H9 (cell line): ENCODE results near the gene TRRAP. TPM values are rescaled to one million over a fixed set of nuclear protein-coding genes. Genes with fewer than 3 reads are reported as not detected.

Source experiments
- DNase-seq: peaks from one replicate; pipeline ENCODE4 v3.0.0-alpha.2; 2017
- H2AFZ ChIP-seq: one replicate; pipeline ENCODE4 v1.6.1; 2013; ENCODE audit warnings: mild to moderate bottlenecking, low read length, control low read depth, moderate library complexity
- H2AK5ac ChIP-seq: 2 replicates; pipeline ENCODE4 v1.6.1; 2013; ENCODE audit warnings: low read length, control low read depth, mixed read lengths; ENCODE audit not compliant: insufficient read length
- H2BK120ac ChIP-seq: one replicate; pipeline ENCODE4 v1.6.1; 2013; ENCODE audit warnings: low read depth, mild to moderate bottlenecking, low read length, control low read depth, inconsistent platforms; ENCODE audit not compliant: poor library complexity, severe bottlenecking
- H2BK12ac ChIP-seq: 2 replicates; pipeline ENCODE4 v1.6.1; 2013; ENCODE audit warnings: low read length, control low read depth, mixed read lengths, low read depth; ENCODE audit not compliant: insufficient read length
- H2BK15ac ChIP-seq: 2 replicates; pipeline ENCODE4 v1.6.1; 2013; ENCODE audit warnings: low read depth, low read length, control low read depth
- H2BK20ac ChIP-seq: one replicate; pipeline ENCODE4 v1.6.1; 2013; ENCODE audit warnings: low read depth, mild to moderate bottlenecking, low read length, control low read depth, inconsistent platforms; ENCODE audit not compliant: poor library complexity, severe bottlenecking
- H2BK5ac ChIP-seq: 2 replicates; pipeline ENCODE4 v1.6.1; 2013; ENCODE audit warnings: low read length, control low read depth, mixed read lengths; ENCODE audit not compliant: insufficient read length
- H3K14ac ChIP-seq: 2 replicates; pipeline ENCODE4 v1.6.1; 2013; ENCODE audit warnings: low read length, control low read depth; ENCODE audit not compliant: insufficient read depth
- H3K18ac ChIP-seq: 2 replicates; pipeline ENCODE4 v1.6.1; 2013; ENCODE audit warnings: low read depth, mild to moderate bottlenecking, mixed read lengths, low read length, control low read depth; ENCODE audit not compliant: insufficient read length
- H3K23ac ChIP-seq: 2 replicates; pipeline ENCODE4 v1.6.1; 2013; ENCODE audit warnings: low read length, control low read depth, mixed read lengths, low read depth; ENCODE audit not compliant: insufficient read length
- H3K23me2 ChIP-seq: 2 replicates; pipeline ENCODE4 v1.6.1; 2013; ENCODE audit warnings: low read depth, mild to moderate bottlenecking, mixed read lengths, low read length, control low read depth; ENCODE audit not compliant: insufficient read length, poor library complexity, severe bottlenecking
- H3K27ac ChIP-seq: 2 replicates; pipeline ENCODE4 v1.5.1; 2013; ENCODE audit warnings: low read length, control low read depth, mixed read lengths, low read depth; ENCODE audit not compliant: insufficient read length
- H3K27me3 ChIP-seq: 2 replicates; pipeline ENCODE4 v1.6.1; 2013; ENCODE audit warnings: low read length, control low read depth, inconsistent platforms; ENCODE audit not compliant: insufficient read depth
- H3K4ac ChIP-seq: 2 replicates; pipeline ENCODE4 v1.6.1; 2013; ENCODE audit warnings: low read depth, mild to moderate bottlenecking, control low read depth, inconsistent platforms, low read length, moderate library complexity
- H3K4me1 ChIP-seq: 2 replicates; pipeline ENCODE4 v1.6.1; 2013; ENCODE audit warnings: low read length, control low read depth, inconsistent platforms; ENCODE audit not compliant: insufficient read depth
- H3K4me2 ChIP-seq: 2 replicates; pipeline ENCODE4 v1.6.1; 2013; ENCODE audit warnings: low read length, control low read depth, mixed read lengths; ENCODE audit not compliant: insufficient read length, insufficient read depth
- H3K56ac ChIP-seq: 2 replicates; pipeline ENCODE4 v1.6.1; 2013; ENCODE audit warnings: low read depth, mild to moderate bottlenecking, mixed read lengths, low read length, control low read depth; ENCODE audit not compliant: insufficient read length
- H3K79me1 ChIP-seq: 2 replicates; pipeline ENCODE4 v1.6.1; 2013; ENCODE audit warnings: low read depth, mild to moderate bottlenecking, moderate library complexity, low read length, control low read depth, inconsistent platforms; ENCODE audit not compliant: insufficient read depth, poor library complexity, severe bottlenecking
- H3K79me2 ChIP-seq: 2 replicates; pipeline ENCODE4 v1.6.1; 2013; ENCODE audit warnings: low read length, control low read depth, inconsistent platforms; ENCODE audit not compliant: insufficient read depth
- H3K9ac ChIP-seq: 2 replicates; pipeline ENCODE4 v1.6.1; 2013; ENCODE audit warnings: low read length, control low read depth, mixed read lengths; ENCODE audit not compliant: insufficient read length; ENCODE audit errors: extremely low read depth
- H3K9me3 ChIP-seq: one replicate; pipeline ENCODE4 v1.6.1; 2013; ENCODE audit warnings: low read depth, low read length, inconsistent platforms; ENCODE audit not compliant: control insufficient read depth
- H3T11ph ChIP-seq: one replicate; pipeline ENCODE4 v1.6.1; 2013; ENCODE audit warnings: mild to moderate bottlenecking, low read length, control low read depth, inconsistent platforms
- H4K20me1 ChIP-seq: one replicate; pipeline ENCODE4 v1.6.1; 2013; ENCODE audit not compliant: control insufficient read depth, insufficient read length, insufficient read depth
- H4K5ac ChIP-seq: 2 replicates; pipeline ENCODE4 v1.6.1; 2013; ENCODE audit warnings: low read depth, mild to moderate bottlenecking, mixed read lengths, low read length, control low read depth; ENCODE audit not compliant: insufficient read length
- H4K8ac ChIP-seq: replicated peaks from 2 replicates; pipeline ENCODE4 v1.6.1; 2013; ENCODE audit warnings: low read length, control low read depth, mixed read lengths, low read depth; ENCODE audit not compliant: insufficient read length
- H4K91ac ChIP-seq: 2 replicates; pipeline ENCODE4 v1.6.1; 2013; ENCODE audit warnings: low read depth, mild to moderate bottlenecking, moderate library complexity, mixed read lengths, low read length, control low read depth; ENCODE audit not compliant: insufficient read length
- H3K27ac Mint-ChIP-seq, 3 experiments: 2 replicates in 2 of 3; 3 replicates in 1 of 3; pipeline ENCODE4 v1.8.0; 2020 to 2021; ENCODE audit warnings: mixed read lengths in 3 of 3, mild to moderate bottlenecking in 1 of 3, moderate library complexity in 1 of 3
- H3K27me3 Mint-ChIP-seq: 2 replicates; pipeline ENCODE4 v1.8.0; 2021; ENCODE audit warnings: low read depth, mild to moderate bottlenecking, moderate library complexity, mixed read lengths
- H3K36me3 Mint-ChIP-seq, 3 experiments: 2 replicates in 2 of 3; 3 replicates in 1 of 3; pipeline ENCODE4 v1.8.0; 2020 to 2021; ENCODE audit warnings: low read depth in 3 of 3, mixed read lengths in 3 of 3; ENCODE audit not compliant: insufficient read depth in 1 of 3
- H3K4me1 Mint-ChIP-seq, 2 experiments: 2 replicates each; pipeline ENCODE4 v1.8.0; 2020; ENCODE audit warnings: mixed read lengths in 2 of 2
- H3K4me3 Mint-ChIP-seq, 2 experiments: 2 replicates in 1 of 2; 3 replicates in 1 of 2; pipeline ENCODE4 v1.8.0; 2020 to 2021; ENCODE audit warnings: mild to moderate bottlenecking in 2 of 2, mixed read lengths in 2 of 2, moderate library complexity in 1 of 2
- H3K9me3 Mint-ChIP-seq, 2 experiments: 2 replicates in 1 of 2; 3 replicates in 1 of 2; pipeline ENCODE4 v1.8.0; 2020; ENCODE audit warnings: mild to moderate bottlenecking in 2 of 2, mixed read lengths in 2 of 2, moderate library complexity in 1 of 2
- CTCF ChIP-seq: fragments of 200-600 bp; sonication (generic); conservative IDR thresholded peaks from 3 replicates; pipeline ENCODE4 v1.8.0; 2021; ENCODE audit warnings: antibody characterized with exemption, mild to moderate bottlenecking
- WGBS: extraction: QIAGEN DNeasy Blood & Tissue Kit; methylation state at CpG from one replicate; pipeline ENCODE4 v1.1.7; 2013; ENCODE audit warnings: missing lambda C conversion rate, low lambda C conversion rate, mixed read lengths; ENCODE audit not compliant: insufficient read length; ENCODE audit errors: extremely low coverage; 5-methylcytosine and 5-hydroxymethylcytosine counted together
- total RNA-seq: library from RNA; stranded (reverse); gene quantifications from 2 replicates; pipeline ENCODE4 v1.2.1, GENCODE V29; 2021

TRRAP gene
- total RNA-seq, 1 experiment from 2014 or later, result 58.6 TPM

DNA sequence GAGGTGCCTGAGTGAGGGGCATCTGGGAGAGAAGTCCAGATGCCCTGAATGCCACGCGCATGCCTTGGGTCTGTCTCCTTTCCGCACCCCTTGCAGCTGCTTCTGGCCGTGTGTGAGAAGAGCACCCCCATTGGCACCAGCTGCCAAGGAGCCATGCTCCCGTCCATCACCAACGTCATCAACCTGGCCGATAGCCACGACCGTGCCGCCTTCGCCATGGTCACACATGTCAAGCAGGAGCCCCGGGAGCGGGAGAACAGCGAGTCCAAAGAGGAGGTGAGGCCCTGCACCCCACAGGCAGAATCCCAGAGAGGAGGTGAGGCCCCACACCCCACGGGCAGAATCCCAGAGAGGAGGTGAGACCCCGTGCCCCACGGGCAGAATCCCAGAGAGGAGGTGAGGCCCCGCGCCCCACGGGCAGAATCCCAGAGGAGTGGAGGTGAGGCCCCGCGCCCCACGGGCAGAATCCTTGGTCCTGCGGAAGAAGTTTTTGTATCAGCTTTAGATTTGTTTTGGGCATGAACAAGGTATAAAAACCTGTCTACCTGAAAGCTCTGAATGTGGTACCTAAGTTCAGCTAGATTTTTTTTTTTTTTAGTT is 91.8 kb downstream of the TRRAP start:
- H2BK15ac ChIP-seq, result no peak overlapping the region
- H3K18ac ChIP-seq, result no peak overlapping the region
- no peak overlapping the region for H2BK5ac ChIP-seq
- H4K8ac ChIP-seq, result no peak overlapping the region
- Mint-ChIP-seq H3K36me3 (peaks cover 41 to 97% (median 95%) of the 10 kb centered on the region in 3 experiments; a peak in 6 of 7 replicates), H3K9me3 (no peaks in the 10 kb centered on the region), H3K4me3 (no peak overlapping the region), H3K27ac (no peak overlapping the region; a peak in 1 of 7 replicates), H3K27me3 (no peaks in the 10 kb centered on the region; the same call in 1 of the 2 replicates), H3K4me1 (no peaks in the 10 kb centered on the region)
- no peak overlapping the region for H2AK5ac ChIP-seq
- H2AFZ ChIP-seq, result no peak overlapping the region
- H4K5ac ChIP-seq, result no peak overlapping the region
- H2BK120ac ChIP-seq, result no peak overlapping the region
- no peak overlapping the region for H3K56ac ChIP-seq
- H3K79me2 ChIP-seq, result 0 out of 2 replicates have a peak, but pooled peaks cover 2% of the 10 kb centered on the region
- H4K20me1 ChIP-seq, result no peaks in the 10 kb centered on the region
- H3K9ac ChIP-seq, result no peak overlapping the region
- H3K4me2 ChIP-seq, result no peak overlapping the region
- H3K4me1 ChIP-seq, result no peaks in the 10 kb centered on the region
- H2BK12ac ChIP-seq, result no peak overlapping the region
- H4K91ac ChIP-seq, result no peak overlapping the region
- H3T11ph ChIP-seq, result no peak overlapping the region
- TF ChIP-seq CTCF, result no peak
- H3K27me3 ChIP-seq, result no peaks in the 10 kb centered on the region
- H3K23me2 ChIP-seq, result no peaks in the 10 kb centered on the region
- no peak overlapping the region for H3K23ac ChIP-seq
- no CpG with 5 or more reads among the region's 24 CpGs for WGBS
- H3K27ac ChIP-seq, result no peak overlapping the region
- no peak overlapping the region for H2BK20ac ChIP-seq
- H3K9me3 ChIP-seq, result no peaks in the 10 kb centered on the region
- no peak overlapping the region for H3K4ac ChIP-seq
- DNase-seq, result no peak
- no peaks in the 10 kb centered on the region for H3K79me1 ChIP-seq
- no peak overlapping the region for H3K14ac ChIP-seq
